Camera-type eye (tissue), 1 donor: ENCODE data around the gene PLEKHS1. TPM values are rescaled to one million over a fixed set of nuclear protein-coding genes. Genes with fewer than 3 reads are reported as not detected.

Experiments
- total RNA-seq: library from RNA; depleted of rRNA; stranded (reverse); fragments of >200 nt; gene quantifications from one replicate; pipeline ENCODE4 v1.2.3, GENCODE V29; 2014

PLEKHS1 gene
- total RNA-seq: 0.77 TPM

GRCh38 chr10:113751181-113751732 lies at the start of gene PLEKHS1:
TSS of gene PLEKHS1 (plus strand) at chr10:113751682. CDS start at chr10:113755278, 3,596 bp downstream.

Other genes with a start within 250 kb of the PLEKHS1 start
- not detected for gene HABP2, start 198.6 kb upstream of the PLEKHS1 start, total RNA-seq
- 13.0 TPM for gene NRAP, start 87.6 kb upstream of the PLEKHS1 start, total RNA-seq
- gene CASP7, start 71.8 kb upstream of the PLEKHS1 start, total RNA-seq: 17.9 TPM
- gene DCLRE1A, start 102.4 kb downstream of the PLEKHS1 start, total RNA-seq: 17.3 TPM
- gene NHLRC2, start 103.0 kb downstream of the PLEKHS1 start, total RNA-seq: 90.7 TPM